ENCODE measurements around the gene WT1. TPM values are rescaled to one million over a fixed set of nuclear protein-coding genes. Genes with fewer than 3 reads are reported as not detected.

Gene WT1
- total RNA-seq, 1 donor: under 0.01 TPM

GRCh38 chr11:32451808-32452207 is 16.5 kb upstream of the WT1 start:
- Histone ChIP-seq H3K4me3 (ENCODE audit: insufficient read depth, low read length) (no peak overlapping the region), H3K27ac (ENCODE audit: low read depth, low read length) (no peak overlapping the region), H4K20me1 (ENCODE audit: insufficient read depth, low read length) (no peaks in the 10 kb centered on the region), H3K79me2 (ENCODE audit: insufficient read depth, low read length) (no peaks in the 10 kb centered on the region), H3K27me3 (ENCODE audit: insufficient read depth, low read length) (no peaks in the 10 kb centered on the region), H3K9me3 (ENCODE audit: low read depth, low read length) (no peaks in the 10 kb centered on the region), H3K36me3 (ENCODE audit: insufficient read depth, low read length) (no peaks in the 10 kb centered on the region), H2AFZ (ENCODE audit: low read length) (no peak overlapping the region), H3K4me2 (ENCODE audit: insufficient read depth, low read length) (no peak overlapping the region), H3K4me1 (ENCODE audit: insufficient read depth, low read length) (no peaks in the 10 kb centered on the region)
- no peak for DNase-seq (ENCODE audit: insufficient read length, low spot score, missing footprints)
- TF ChIP-seq CTCF (IDR thresholded peaks at IDR 0.05; ENCODE audit: extremely low read depth, low read depth, low read length): no peak

GRCh38 chr11:32450372-32450771 is 15.0 kb upstream of the WT1 start:
- no peak for DNase-seq (ENCODE audit: insufficient read length, low spot score, missing footprints)
- Histone ChIP-seq H3K9me3 (ENCODE audit: low read depth, low read length) (no peaks in the 10 kb centered on the region), H3K4me2 (ENCODE audit: insufficient read depth, low read length) (no peak overlapping the region), H3K27ac (ENCODE audit: low read depth, low read length) (no peak overlapping the region), H2AFZ (ENCODE audit: low read length) (no peak overlapping the region), H3K4me3 (ENCODE audit: insufficient read depth, low read length) (no peak overlapping the region), H3K79me2 (ENCODE audit: insufficient read depth, low read length) (no peaks in the 10 kb centered on the region), H4K20me1 (ENCODE audit: insufficient read depth, low read length) (no peaks in the 10 kb centered on the region), H3K27me3 (ENCODE audit: insufficient read depth, low read length) (no peaks in the 10 kb centered on the region), H3K4me1 (ENCODE audit: insufficient read depth, low read length) (no peaks in the 10 kb centered on the region), H3K36me3 (ENCODE audit: insufficient read depth, low read length) (no peaks in the 10 kb centered on the region)
- no peak for TF ChIP-seq CTCF (IDR thresholded peaks at IDR 0.05; ENCODE audit: extremely low read depth, low read depth, low read length)

GRCh38 chr11:32448232-32448631 is 12.9 kb upstream of the WT1 start:
- H3K79me2 ChIP-seq (ENCODE audit: insufficient read depth, low read length): no peaks in the 10 kb centered on the region
- H3K27ac ChIP-seq (ENCODE audit: low read depth, low read length): no peak overlapping the region
- DNase-seq (ENCODE audit: insufficient read length, low spot score, missing footprints): no peak
- H3K36me3 ChIP-seq (ENCODE audit: insufficient read depth, low read length): no peaks in the 10 kb centered on the region
- peak; percentile 15 for TF ChIP-seq CTCF (IDR thresholded peaks at IDR 0.05; ENCODE audit: extremely low read depth, low read depth, low read length)
- no peak overlapping the region for H3K4me2 ChIP-seq (ENCODE audit: insufficient read depth, low read length)
- no peaks in the 10 kb centered on the region for H3K27me3 ChIP-seq (ENCODE audit: insufficient read depth, low read length)
- H3K9me3 ChIP-seq (ENCODE audit: low read depth, low read length): no peaks in the 10 kb centered on the region
- no peak overlapping the region for H3K4me3 ChIP-seq (ENCODE audit: insufficient read depth, low read length)
- H3K4me1 ChIP-seq (ENCODE audit: insufficient read depth, low read length): no peaks in the 10 kb centered on the region
- H4K20me1 ChIP-seq (ENCODE audit: insufficient read depth, low read length): no peaks in the 10 kb centered on the region
- no peak overlapping the region for H2AFZ ChIP-seq (ENCODE audit: low read length)

GRCh38 chr11:32447252-32447651 is 11.9 kb upstream of the WT1 start:
- no peak for DNase-seq (ENCODE audit: insufficient read length, low spot score, missing footprints)
- H3K79me2 ChIP-seq (ENCODE audit: insufficient read depth, low read length): no peaks in the 10 kb centered on the region
- no peak for TF ChIP-seq CTCF (IDR thresholded peaks at IDR 0.05; ENCODE audit: extremely low read depth, low read depth, low read length)
- H3K27me3 ChIP-seq (ENCODE audit: insufficient read depth, low read length): peaks cover 5% of the 10 kb centered on the region
- no peak overlapping the region for H2AFZ ChIP-seq (ENCODE audit: low read length)
- H3K9me3 ChIP-seq (ENCODE audit: low read depth, low read length): no peaks in the 10 kb centered on the region
- H3K4me2 ChIP-seq (ENCODE audit: insufficient read depth, low read length): no peak overlapping the region
- no peaks in the 10 kb centered on the region for H3K4me1 ChIP-seq (ENCODE audit: insufficient read depth, low read length)
- H4K20me1 ChIP-seq (ENCODE audit: insufficient read depth, low read length): no peaks in the 10 kb centered on the region
- H3K36me3 ChIP-seq (ENCODE audit: insufficient read depth, low read length): no peaks in the 10 kb centered on the region
- H3K27ac ChIP-seq (ENCODE audit: low read depth, low read length): no peak overlapping the region
- no peak overlapping the region for H3K4me3 ChIP-seq (ENCODE audit: insufficient read depth, low read length)

All from osteoblast (primary cell).